Measurements from ENCODE around the gene RAD9A.

The RAD9A gene

GRCh38 chr11:67356864-67357561 lies 34.8 kb upstream of the RAD9A start:
- DNase-seq, result peak in 24 of 56 donors; percentile 14 to 67 (median 32)

- DNase-seq, result no peak
Measured at GRCh38 chr11:67357831-67358670, 33.7 kb upstream of the RAD9A start.

- no peak for DNase-seq
Measured at GRCh38 chr11:67364169-67364568, 27.6 kb upstream of the RAD9A start.

- DNase-seq, result no peak
Measured at GRCh38 chr11:67364783-67365722, 26.7 kb upstream of the RAD9A start.

- DNase-seq, result peak in 9 of 56 donors; percentile 9 to 45 (median 25)
Measured at GRCh38 chr11:67365736-67366444, 25.9 kb upstream of the RAD9A start.

- no peak for DNase-seq
Measured at GRCh38 chr11:67366546-67366945, 25.2 kb upstream of the RAD9A start.

GRCh38 chr11:67366961-67367760 lies 24.6 kb upstream of the RAD9A start:
- no peak for DNase-seq

GRCh38 chr11:67367761-67368227 lies 24.0 kb upstream of the RAD9A start:
- DNase-seq, result no peak

- DNase-seq, result no peak
Measured at GRCh38 chr11:67368621-67369020, 23.2 kb upstream of the RAD9A start.

- DNase-seq, result no peak
Measured at GRCh38 chr11:67369275-67369674, 22.5 kb upstream of the RAD9A start.

- no peak for DNase-seq
Measured at GRCh38 chr11:67369801-67370284, 21.9 kb upstream of the RAD9A start.

- DNase-seq, result no peak
Measured at GRCh38 chr11:67370351-67371076, 21.3 kb upstream of the RAD9A start.

- no peak for DNase-seq
Measured at GRCh38 chr11:67371189-67371910, 20.4 kb upstream of the RAD9A start.

GRCh38 chr11:67371911-67372320 lies 19.9 kb upstream of the RAD9A start:
- DNase-seq, result no peak

GRCh38 chr11:67372321-67372992 lies 19.3 kb upstream of the RAD9A start:
- peak in 1 of 56 donors; percentile 33 for DNase-seq

- DNase-seq, result peak in 5 of 56 donors; percentile 10 to 49 (median 29)
Measured at GRCh38 chr11:67372993-67373647, 18.7 kb upstream of the RAD9A start, which contains the start of gene CLCF1. CLCF1 (minus strand) TSS chr11:67373598; CDS start chr11:67373539, 59 bp downstream.
